Ovary (tissue), 9 donors: ENCODE results near the gene CWF19L1. TPM values are rescaled to one million over a fixed set of nuclear protein-coding genes. Genes with fewer than 3 reads are reported as not detected.

Source experiments
- DNase-seq, 5 donors: peaks; one replicate each; pipeline ENCODE4 v3.0.0-alpha.2; 2019 to 2020
- H3K27ac ChIP-seq, 2 donors: fragments of 200-600 bp; one replicate each; pipeline versions ENCODE4 v1.5.1 to v1.8.0; 2019 to 2022
- H3K27me3 ChIP-seq: fragments of 200-600 bp; one replicate; pipeline ENCODE4 v1.8.0; 2022
- H3K36me3 ChIP-seq: fragments of 200-600 bp; sonication (generic); one replicate; pipeline ENCODE4 v1.5.1; 2019
- H3K4me1 ChIP-seq: one replicate; pipeline ENCODE4 v1.8.1; 2013; ENCODE audit warnings: mild to moderate bottlenecking, moderate library complexity; ENCODE audit not compliant: insufficient read depth
- H3K4me3 ChIP-seq: fragments of 200-600 bp; sonication (generic); one replicate; pipeline ENCODE4 v1.5.1; 2017
- H3K9me3 ChIP-seq, 2 donors: fragments of 200-600 bp in 1 of 2; sonication (generic) in 1 of 2; one replicate each; pipeline versions ENCODE4 v1.5.1 to v1.8.1; 2013 to 2019; ENCODE audit warnings: mild to moderate bottlenecking in 1 of 2, moderate library complexity in 1 of 2
- EP300 ChIP-seq: sonication (generic); formaldehyde crosslinking; IDR thresholded peaks from one replicate; pipeline ENCODE4 v1.6.1; 2017; ENCODE audit warnings: antibody characterized with exemption
- POLR2A ChIP-seq: fragments of 450-650 bp; IDR thresholded peaks from one replicate; pipeline ENCODE4 v1.6.1; 2017; ENCODE audit warnings: antibody characterized with exemption, mild to moderate bottlenecking, moderate library complexity
- WGBS, 3 donors: extraction: QIAGEN DNeasy Blood & Tissue Kit in 1 of 3; methylation state at CpG; one replicate each; pipeline versions ENCODE4 v1.1.5 to v1.1.7; 2013 to 2017; 5-methylcytosine and 5-hydroxymethylcytosine counted together
- intact Hi-C, 4 donors: fragments of 100-400 bp; cut with DNase I; formaldehyde crosslinking; loops; one replicate each; pipeline versions ENCODE4 v1.11.0 to v1.15.1; 2022 to 2023
- polyA plus RNA-seq, 2 donors: library from polyadenylated mRNA; stranded (reverse); fragments of 200-250 nt in 1 of 2; fragments of 350-450 nt in 1 of 2; fragmentation: Illumina TruSeq in 1 of 2; extraction: RNeasy Lipid Tissue Mini Kit (QIAGEN cat#74804) in 1 of 2; gene quantifications; one replicate each; pipeline ENCODE4 v1.2.3, GENCODE V29; 2013 to 2014
- total RNA-seq, 7 donors: library from RNA; depleted of rRNA in 2 of 7; stranded (reverse); fragments of >200 nt in 2 of 7; fragmentation: NEBNext Ultra II Directional in 3 of 7; extraction: Animal tissue kit (Norgen Biotek cat#: 25700) in 3 of 7; gene quantifications; one replicate each; pipeline versions ENCODE4 v1.1.0 to v1.2.4, GENCODE V29; 2016 to 2023
- TF ChIP-seq, protein P1 (sequence below), 3 donors: fragments of 450-650 bp in 2 of 3; fragments of 200-600 bp in 1 of 3; IDR thresholded peaks; one replicate each; pipeline versions ENCODE4 v1.5.1 to v1.8.0; 2016 to 2022; ENCODE audit warnings: antibody characterized with exemption in 3 of 3, mild to moderate bottlenecking in 1 of 3
- donor health status: DM: no; HTN: no; CAD: no; lungs with moderate emphysema.
- donor health status: DM: no; HTN: no; CAD: no.
- donor health status: Bipolar disorder and iron deficiency.
- donor health status: DM: yes; HTN: yes; CAD: no.
- donor health status: DM: no; HTN: no; CAD: no.
- donor health status: DM: yes; HTN: yes; CAD: no.

Gene CWF19L1
- total and polyA plus RNA-seq, 9 donors: 17.1 to 24.6 (median 20.5) TPM

- no peak for TF ChIP-seq POLR2A
- TF ChIP-seq EP300: no peak
- TF ChIP-seq, protein P1, sequence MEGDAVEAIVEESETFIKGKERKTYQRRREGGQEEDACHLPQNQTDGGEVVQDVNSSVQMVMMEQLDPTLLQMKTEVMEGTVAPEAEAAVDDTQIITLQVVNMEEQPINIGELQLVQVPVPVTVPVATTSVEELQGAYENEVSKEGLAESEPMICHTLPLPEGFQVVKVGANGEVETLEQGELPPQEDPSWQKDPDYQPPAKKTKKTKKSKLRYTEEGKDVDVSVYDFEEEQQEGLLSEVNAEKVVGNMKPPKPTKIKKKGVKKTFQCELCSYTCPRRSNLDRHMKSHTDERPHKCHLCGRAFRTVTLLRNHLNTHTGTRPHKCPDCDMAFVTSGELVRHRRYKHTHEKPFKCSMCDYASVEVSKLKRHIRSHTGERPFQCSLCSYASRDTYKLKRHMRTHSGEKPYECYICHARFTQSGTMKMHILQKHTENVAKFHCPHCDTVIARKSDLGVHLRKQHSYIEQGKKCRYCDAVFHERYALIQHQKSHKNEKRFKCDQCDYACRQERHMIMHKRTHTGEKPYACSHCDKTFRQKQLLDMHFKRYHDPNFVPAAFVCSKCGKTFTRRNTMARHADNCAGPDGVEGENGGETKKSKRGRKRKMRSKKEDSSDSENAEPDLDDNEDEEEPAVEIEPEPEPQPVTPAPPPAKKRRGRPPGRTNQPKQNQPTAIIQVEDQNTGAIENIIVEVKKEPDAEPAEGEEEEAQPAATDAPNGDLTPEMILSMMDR (IDR thresholded peaks at IDR 0.05): no peak
- DNase-seq: peak in 2 of 5 donors; percentile 21 to 22
- Histone ChIP-seq H3K36me3 (no peaks in the 10 kb centered on the region), H3K9me3 (no peaks in the 10 kb centered on the region), H3K4me1 (peaks cover 5% of the 10 kb centered on the region), H3K4me3 (peak overlapping the region; percentile 76), H3K27ac (peak overlapping the region; percentile 34 to 50), H3K27me3 (no peaks in the 10 kb centered on the region)
- 47 to 51% (median 50%) methylated on average over 21 of the region's 21 CpGs for WGBS, 3 donors
- intact Hi-C loops: no loop called here
Observed at GRCh38 chr10:100229819-100230422, 37.5 kb downstream of the CWF19L1 start.

GRCh38 chr10:100223879-100224278, 43.6 kb downstream of the CWF19L1 start:
- H3K27me3 ChIP-seq: no peaks in the 10 kb centered on the region
- intact Hi-C loops: no loop called here
- H3K4me1 ChIP-seq: no peaks in the 10 kb centered on the region
- no peak overlapping the region for H3K27ac ChIP-seq
- H3K9me3 ChIP-seq: no peaks in the 10 kb centered on the region
- WGBS, 3 donors: 78 to 98% (median 95%) methylated on average over 5 of the region's 5 CpGs
- DNase-seq: no peak
- H3K36me3 ChIP-seq: no peaks in the 10 kb centered on the region
- H3K4me3 ChIP-seq: no peak overlapping the region
- TF ChIP-seq, protein P1 (IDR thresholded peaks at IDR 0.05): no peak
- TF ChIP-seq EP300: no peak
- TF ChIP-seq POLR2A: no peak

DNA sequence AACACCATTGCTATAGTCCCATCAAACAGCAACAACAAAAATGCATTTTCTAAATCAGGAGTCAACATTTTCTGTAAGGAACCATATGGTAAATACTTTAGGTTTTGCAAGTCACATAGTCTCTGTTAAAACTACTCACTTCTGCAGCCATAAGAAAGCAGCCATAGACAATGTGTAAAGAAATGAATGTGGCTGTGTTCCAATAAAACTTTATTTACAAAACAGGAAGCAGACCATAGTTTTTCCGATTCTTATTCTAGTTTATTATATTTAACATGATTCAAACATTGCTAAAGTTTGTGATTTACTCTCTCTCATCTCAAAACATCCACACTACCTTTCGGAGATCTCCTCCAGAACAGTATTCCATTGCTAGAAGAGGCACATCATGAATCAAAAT, 44.9 kb downstream of the CWF19L1 start:
- WGBS, 3 donors: 94 to 98% (median 96%) methylated on average over 2 of the region's 2 CpGs
- Histone ChIP-seq H3K4me1 (no peaks in the 10 kb centered on the region), H3K9me3 (no peaks in the 10 kb centered on the region), H3K36me3 (no peaks in the 10 kb centered on the region), H3K27ac (no peak overlapping the region), H3K4me3 (no peak overlapping the region), H3K27me3 (no peaks in the 10 kb centered on the region)
- DNase-seq: no peak
- TF ChIP-seq, protein P1 (IDR thresholded peaks at IDR 0.05): no peak
- TF ChIP-seq EP300 (no peak), POLR2A (no peak)
- intact Hi-C loops: no loop called here

DNA sequence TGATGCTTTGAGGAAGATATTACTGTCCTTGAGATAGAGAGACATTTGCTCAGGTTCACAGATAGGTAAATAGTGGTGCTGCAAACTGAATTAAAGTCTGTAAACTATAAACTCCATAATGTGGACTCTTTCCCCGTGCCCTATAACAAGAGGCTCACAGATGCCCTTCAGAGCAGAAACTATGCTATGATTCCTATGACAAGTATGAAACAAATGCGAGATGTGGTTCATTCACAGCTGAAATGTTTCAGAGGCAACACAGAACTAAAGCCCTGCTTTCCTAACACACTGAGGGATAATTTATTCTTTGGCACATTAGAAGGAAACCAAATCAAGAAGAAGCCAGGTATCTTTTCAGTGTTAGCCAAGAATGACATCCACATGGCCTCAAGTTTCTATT, 51.4 kb downstream of the CWF19L1 start:
- no peaks in the 10 kb centered on the region for H3K27me3 ChIP-seq
- no peaks in the 10 kb centered on the region for H3K36me3 ChIP-seq
- no peaks in the 10 kb centered on the region for H3K4me1 ChIP-seq
- no peak for DNase-seq
- H3K4me3 ChIP-seq: no peak overlapping the region
- 74 to 87% (median 78%) methylated on average over 2 of the region's 2 CpGs for WGBS, 3 donors
- no peaks in the 10 kb centered on the region for H3K9me3 ChIP-seq
- H3K27ac ChIP-seq: no peak overlapping the region
- intact Hi-C loops: no loop called here
- TF ChIP-seq POLR2A: no peak
- TF ChIP-seq, protein P1 (IDR thresholded peaks at IDR 0.05): no peak
- TF ChIP-seq EP300: no peak
